ENCODE data around the gene PIM3. TPM values are rescaled to one million over a fixed set of nuclear protein-coding genes. Genes with fewer than 3 reads are reported as not detected.
A peak's percentile ranks its signal among the peaks of the same experiment; 100 is the strongest.

The PIM3 gene
- total RNA-seq, 2 experiments from 2014 or later = 224 to 230 TPM

- ATAC-seq (ENCODE audit: poor library complexity) (no peak), DNase-seq (peak in 1 of 14 experiments; percentile 44)
- CTCF ChIA-PET = interaction anchor here (0.7 kb wide), 1 partner anchor 88 kb away, joined by 3 read pairs; no protein-coding TSS in a partner anchor
- peaks cover 35% of the 10 kb centered on the region for H3K4me1 Mint-ChIP-seq (ENCODE audit: low read depth)
- peaks cover 12% of the 10 kb centered on the region for H3K36me3 Mint-ChIP-seq (ENCODE audit: low read depth)
- TF ChIP-seq CTCF (IDR thresholded peaks at IDR 0.05) = no peak
- no peaks in the 10 kb centered on the region for H3K9me3 Mint-ChIP-seq
- Histone ChIP-seq H3K36me3 (ENCODE audit: insufficient read depth, low read length) (peaks cover 20% of the 10 kb centered on the region), H3K4me3 (ENCODE audit: low read length) (no peak overlapping the region), H3K27ac (ENCODE audit: low read depth in 1 of 2, low read length in 2 of 2) (no peak overlapping the region), H3K27me3 (ENCODE audit: control insufficient read depth in 1 of 2, insufficient read depth in 2 of 2, low read length in 2 of 2) (no peaks in the 10 kb centered on the region), H3K4me1 (ENCODE audit: insufficient read depth, low read length) (peaks cover 37% of the 10 kb centered on the region), H3K9me3 (ENCODE audit: control insufficient read depth in 1 of 2, insufficient read depth in 1 of 2, low read length in 2 of 2) (no peaks in the 10 kb centered on the region)
- H3K4me3 Mint-ChIP-seq = peak overlapping the region; percentile 45
- intact Hi-C loops (cut with DNase I, micrococcal nuclease) = loop anchor here in 1 of 2 experiments (10.0 kb wide), 1 partner anchor 221 kb away; no protein-coding TSS in a partner anchor
- peak overlapping the region; percentile 93 for H3K27ac Mint-ChIP-seq
- POLR2A ChIA-PET = no interaction called here
- H3K27me3 Mint-ChIP-seq = no peaks in the 10 kb centered on the region
Observed at GRCh38 chr22:49924113-49924833, 36.3 kb upstream of the PIM3 start.

GRCh38 chr22:49925525-49926128 is 34.9 kb upstream of the PIM3 start:
- DNase-seq = peak; percentile 60 to 96 (median 70)
- H3K4me3 Mint-ChIP-seq = peak overlapping the region; percentile 82
- no peaks in the 10 kb centered on the region for H3K27me3 Mint-ChIP-seq
- TF ChIP-seq CTCF (IDR thresholded peaks at IDR 0.05) = no peak
- peaks cover 7% of the 10 kb centered on the region for H3K36me3 Mint-ChIP-seq (ENCODE audit: low read depth)
- Histone ChIP-seq H3K9me3 (ENCODE audit: control insufficient read depth in 1 of 2, insufficient read depth in 1 of 2, low read length in 2 of 2) (no peaks in the 10 kb centered on the region), H3K36me3 (ENCODE audit: insufficient read depth, low read length) (peaks cover 12% of the 10 kb centered on the region), H3K27ac (ENCODE audit: low read depth in 1 of 2, low read length in 2 of 2) (peak overlapping the region; percentile 84 to 90), H3K4me3 (ENCODE audit: low read length) (peak overlapping the region; percentile 45), H3K4me1 (ENCODE audit: insufficient read depth, low read length) (peaks cover 42% of the 10 kb centered on the region), H3K27me3 (ENCODE audit: control insufficient read depth in 1 of 2, insufficient read depth in 2 of 2, low read length in 2 of 2) (no peaks in the 10 kb centered on the region)
- ATAC-seq (ENCODE audit: poor library complexity) = peak; percentile 87
- POLR2A ChIA-PET = interaction anchor here (0.6 to 1.9 kb wide), 13 partner anchors 9 to 158 kb away, joined by 3 to 9 read pairs (median 4); partner anchors contain the start of gene PIM3
- peaks cover 32% of the 10 kb centered on the region for H3K4me1 Mint-ChIP-seq (ENCODE audit: low read depth)
- peak overlapping the region; percentile 93 for H3K27ac Mint-ChIP-seq
- intact Hi-C loops (cut with DNase I, micrococcal nuclease) = loop anchor here (5.0 to 10.0 kb wide), 4 partner anchors 37 to 282 kb away; partner anchors contain the start of gene PIM3 (in 1 of the 2)
- no peaks in the 10 kb centered on the region for H3K9me3 Mint-ChIP-seq
- CTCF ChIA-PET = interaction anchor here (1.0 to 1.9 kb wide), 3 partner anchors 68 to 104 kb away, joined by 3 to 10 read pairs (median 7); no protein-coding TSS in a partner anchor

DNA sequence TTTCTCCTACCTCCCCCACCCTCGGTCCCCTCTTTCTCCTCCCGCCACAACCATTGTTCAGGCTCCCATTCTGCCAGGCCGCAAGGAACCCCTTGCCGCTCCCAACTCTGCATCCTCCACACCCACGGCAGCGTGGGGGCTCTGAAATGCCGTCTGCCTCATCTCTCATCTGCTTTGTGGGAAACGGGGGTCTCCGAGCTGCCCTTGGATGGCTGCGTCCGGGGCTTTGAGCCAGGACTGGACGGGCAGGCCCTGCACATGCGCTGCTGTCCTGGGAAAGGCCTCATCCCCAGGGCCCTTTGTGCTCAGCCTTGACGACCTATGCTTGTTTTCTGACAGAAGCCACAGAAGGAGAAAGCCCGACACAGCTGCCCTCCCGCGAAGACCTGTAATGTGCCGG is 33.7 kb upstream of the PIM3 start:
- no peak overlapping the region for H3K27ac ChIP-seq (ENCODE audit: low read depth in 1 of 2, low read length in 2 of 2)
- Mint-ChIP-seq H3K9me3 (no peaks in the 10 kb centered on the region), H3K36me3 (ENCODE audit: low read depth) (peaks cover 7% of the 10 kb centered on the region), H3K27ac (peak overlapping the region; percentile 82), H3K4me1 (ENCODE audit: low read depth) (peaks cover 44% of the 10 kb centered on the region), H3K4me3 (peak overlapping the region; percentile 63), H3K27me3 (no peaks in the 10 kb centered on the region)
- ChIA-PET CTCF (interaction anchor here (1.4 to 1.9 kb wide), 3 partner anchors 67 to 103 kb away, joined by 5 to 10 read pairs (median 7); no protein-coding TSS in a partner anchor), POLR2A (interaction anchor here (1.9 kb wide), 1 partner anchor 9 kb away, joined by 9 read pairs; no protein-coding TSS in a partner anchor)
- intact Hi-C loops (cut with DNase I, micrococcal nuclease) = loop anchor here (5.0 to 10.0 kb wide), 4 partner anchors 35 to 280 kb away; partner anchors contain the start of gene PIM3 (in 1 of the 2)
- H3K36me3 ChIP-seq (ENCODE audit: insufficient read depth, low read length) = peaks cover 1% of the 10 kb centered on the region
- no peak for ATAC-seq (ENCODE audit: poor library complexity)
- H3K9me3 ChIP-seq (ENCODE audit: control insufficient read depth in 1 of 2, insufficient read depth in 1 of 2, low read length in 2 of 2) = no peaks in the 10 kb centered on the region
- H3K27me3 ChIP-seq (ENCODE audit: control insufficient read depth in 1 of 2, insufficient read depth in 2 of 2, low read length in 2 of 2) = no peaks in the 10 kb centered on the region
- no peak for TF ChIP-seq CTCF (IDR thresholded peaks at IDR 0.05)
- DNase-seq = peak in 1 of 14 experiments; percentile 45
- peaks cover 55% of the 10 kb centered on the region for H3K4me1 ChIP-seq (ENCODE audit: insufficient read depth, low read length)
- no peak overlapping the region for H3K4me3 ChIP-seq (ENCODE audit: low read length)
